Caco-2 (cell line): Measurements from ENCODE around the gene YIF1A. TPM values are rescaled to one million over a fixed set of nuclear protein-coding genes. Genes with fewer than 3 reads are reported as not detected.
A peak's percentile ranks its signal among the peaks of the same experiment; 100 is the strongest.

Source experiments
- BruUV-seq: library from RNA; stranded (reverse); fragments of 400-500 nt; replicated peaks from 2 replicates; lab custom pipeline; 2021; lab: Mats Ljungman, UMichigan
- CTCF ChIA-PET: fragments of 300-600 bp; sonication (Branson Sonifier 250); formaldehyde crosslinking; loops from one replicate; lab custom pipeline; 2022; ENCODE audit warnings: antibody characterized with exemption; lab: Charles Lee
- POLR2A ChIA-PET: fragments of 300-600 bp; sonication (Branson Sonifier 250); formaldehyde crosslinking; loops from one replicate; lab custom pipeline; 2022; ENCODE audit warnings: antibody characterized with exemption; lab: Charles Lee
- DNase-seq, 2 experiments: peaks; one replicate each; pipeline versions ENCODE4 v3.0.0 to v3.0.0-alpha.2; 2020 to 2022
- H3K27me3 ChIP-seq: replicated peaks from 2 replicates; pipeline ENCODE4 v1.6.0; 2011; ENCODE audit warnings: low read length; ENCODE audit not compliant: control insufficient read depth, insufficient read depth
- H3K36me3 ChIP-seq: 2 replicates; pipeline ENCODE4 v1.5.1; 2011; ENCODE audit warnings: low read length; ENCODE audit not compliant: control insufficient read depth, insufficient read depth
- H3K4me1 ChIP-seq: fragments of 250-450 bp; sonication (Bioruptor Pico); 2 replicates; pipeline ENCODE4 v1.5.1; 2020; ENCODE audit warnings: mild to moderate bottlenecking
- H3K4me3 ChIP-seq: 2 replicates; pipeline ENCODE4 v1.5.1; 2011; ENCODE audit warnings: low read depth, mild to moderate bottlenecking, control low read depth, low read length
- H3K9me3 ChIP-seq: fragments of 250-450 bp; sonication (Bioruptor Pico); 2 replicates; pipeline ENCODE4 v1.5.1; 2020; ENCODE audit warnings: mild to moderate bottlenecking, moderate library complexity
- H3K27ac Mint-ChIP-seq: one replicate; pipeline ENCODE4 v1.8.0; 2022; ENCODE audit warnings: mixed read lengths; ENCODE audit not compliant: unreplicated experiment
- H3K27me3 Mint-ChIP-seq: one replicate; pipeline ENCODE4 v1.8.0; 2022; ENCODE audit warnings: mixed read lengths; ENCODE audit not compliant: insufficient read depth, unreplicated experiment
- H3K36me3 Mint-ChIP-seq: one replicate; pipeline ENCODE4 v1.8.0; 2022; ENCODE audit warnings: mild to moderate bottlenecking, mixed read lengths; ENCODE audit not compliant: insufficient read depth, unreplicated experiment
- H3K4me1 Mint-ChIP-seq: one replicate; pipeline ENCODE4 v1.8.0; 2022; ENCODE audit warnings: low read depth, mixed read lengths; ENCODE audit not compliant: unreplicated experiment
- H3K4me3 Mint-ChIP-seq: one replicate; pipeline ENCODE4 v1.8.0; 2022; ENCODE audit warnings: mild to moderate bottlenecking, moderate library complexity, mixed read lengths; ENCODE audit not compliant: unreplicated experiment
- H3K9me3 Mint-ChIP-seq: one replicate; pipeline ENCODE4 v1.8.0; 2022; ENCODE audit warnings: mixed read lengths; ENCODE audit not compliant: unreplicated experiment
- CTCF ChIP-seq, 2 experiments: fragments of 200-600 bp in 1 of 2; IDR thresholded peaks; 1 replicate in 1 of 2; 2 replicates in 1 of 2; pipeline versions ENCODE4 v1.5.1 to v1.8.0; 2011 to 2022; ENCODE audit warnings: antibody characterized with exemption in 1 of 2, control low read depth in 1 of 2, inconsistent platforms in 1 of 2, low read depth in 1 of 2, low read length in 1 of 2, mild to moderate bottlenecking in 1 of 2, moderate library complexity in 1 of 2; ENCODE audit not compliant: insufficient read depth in 1 of 2, severe bottlenecking in 1 of 2, unreplicated experiment in 1 of 2
- intact Hi-C: fragments of 100-400 bp; cut with micrococcal nuclease; formaldehyde crosslinking; loops from one replicate; pipeline ENCODE4 v1.10.0; 2022; ENCODE audit not compliant: unreplicated experiment
- total RNA-seq: library from RNA; stranded (reverse); gene quantifications from 2 replicates; pipeline ENCODE4 v1.2.3, GENCODE V29; 2022

YIF1A gene
- total RNA-seq, 1 experiment from 2014 or later, result 159 TPM

GRCh38 chr11:66314186-66314501 lies 25.2 kb upstream of the YIF1A start:
- peak overlapping the region; percentile 87 for H3K4me3 Mint-ChIP-seq

GRCh38 chr11:66313321-66314185 lies 24.6 kb upstream of the YIF1A start:
- H3K36me3 ChIP-seq, result no peaks in the 10 kb centered on the region
- H3K4me3 ChIP-seq, result peak overlapping the region; percentile 26
- Mint-ChIP-seq H3K36me3 (peaks cover 17% of the 10 kb centered on the region), H3K9me3 (peaks cover under 1% of the 10 kb centered on the region), H3K4me3 (peak overlapping the region; percentile 87), H3K27ac (peak overlapping the region; percentile 91), H3K4me1 (peaks cover 4% of the 10 kb centered on the region), H3K27me3 (no peaks in the 10 kb centered on the region)
- ChIA-PET CTCF (interaction anchor here (0.5 to 3.4 kb wide), 23 partner anchors 9 to 428 kb away, joined by 3 to 90 read pairs (median 5); partner anchors contain the start of genes MRPL11, RAB1B, RIN1 and SLC29A2), POLR2A (interaction anchor here (0.5 to 2.3 kb wide), 8 partner anchors 16 to 425 kb away, joined by 3 to 34 read pairs (median 6); partner anchors contain the start of genes BANF1, BRMS1, EIF1AD and FIBP)
- H3K27me3 ChIP-seq, result no peaks in the 10 kb centered on the region
- peak in 1 of 2 experiments; percentile 19 for TF ChIP-seq CTCF (IDR thresholded peaks at IDR 0.05; ENCODE audit: insufficient read depth in 1 of 2, low read depth in 1 of 2, low read length in 1 of 2, severe bottlenecking in 1 of 2, unreplicated experiment in 1 of 2)
- DNase-seq, result peak in 1 of 2 experiments; percentile 40
- peaks cover 26% of the 10 kb centered on the region for H3K4me1 ChIP-seq
- intact Hi-C loops, result loop anchor here (2.0 kb wide), 1 partner anchor 31 kb away; the partner anchor contains the start of gene BRMS1
- no peaks in the 10 kb centered on the region for H3K9me3 ChIP-seq
- no TSS peak for BruUV-seq

More at GRCh38 chr11:66314186-66314501, 25.2 kb upstream of the YIF1A start:
- Mint-ChIP-seq H3K4me1 (peaks cover 10% of the 10 kb centered on the region), H3K36me3 (peaks cover 17% of the 10 kb centered on the region), H3K27ac (peak overlapping the region; percentile 91), H3K9me3 (peaks cover 6% of the 10 kb centered on the region), H3K27me3 (no peaks in the 10 kb centered on the region)
- no peak for DNase-seq
- Histone ChIP-seq H3K4me1 (peaks cover 31% of the 10 kb centered on the region), H3K4me3 (no peak overlapping the region), H3K9me3 (no peaks in the 10 kb centered on the region), H3K27me3 (no peaks in the 10 kb centered on the region), H3K36me3 (no peaks in the 10 kb centered on the region)
- intact Hi-C loops, result no loop called here
- no peak for TF ChIP-seq CTCF (IDR thresholded peaks at IDR 0.05; ENCODE audit: insufficient read depth in 1 of 2, low read depth in 1 of 2, low read length in 1 of 2, severe bottlenecking in 1 of 2, unreplicated experiment in 1 of 2)
- ChIA-PET POLR2A (no interaction called here), CTCF (interaction anchor here (3.3 to 3.4 kb wide), 2 partner anchors 21 to 25 kb away, joined by 43 to 90 read pairs; partner anchors contain the start of genes RIN1 and YIF1A)
- BruUV-seq, result no TSS peak
